GM12872 (cell line): ENCODE data around the gene GALNT11.

Source experiments
- CTCF ChIP-seq: IDR thresholded peaks from 3 replicates; pipeline ENCODE4 v1.5.1; 2011; ENCODE audit warnings: low read depth, mild to moderate bottlenecking, low read length, moderate library complexity; ENCODE audit not compliant: insufficient read depth

The GALNT11 gene

GRCh38 chr7:152014722-152015121 is 10.8 kb upstream of the GALNT11 start:
- TF ChIP-seq CTCF = no peak

GRCh38 chr7:152015600-152015999 is 9.9 kb upstream of the GALNT11 start:
- no peak for TF ChIP-seq CTCF

- no peak for TF ChIP-seq CTCF
Measured at GRCh38 chr7:152016947-152017346, 8.5 kb upstream of the GALNT11 start.

- no peak for TF ChIP-seq CTCF
Measured at GRCh38 chr7:152025937-152026890, 740 bp downstream of the GALNT11 start.

GRCh38 chr7:152030059-152030458 is 4.6 kb downstream of the GALNT11 start:
- peak; percentile 45 for TF ChIP-seq CTCF

GRCh38 chr7:152035817-152036216 is 10.3 kb downstream of the GALNT11 start:
- TF ChIP-seq CTCF = no peak

GRCh38 chr7:152046531-152046930 is 21.1 kb downstream of the GALNT11 start:
- no peak for TF ChIP-seq CTCF
